Ovary (tissue), 3 donors: ENCODE data around the gene TXNDC17.
"Not testable (repeated sequence)": the region's sequence is repeated elsewhere in the genome, so short reads cannot be mapped to it uniquely, and the experiment has no call there.

Experiments
- EP300 ChIP-seq: sonication (generic); formaldehyde crosslinking; IDR thresholded peaks from one replicate; pipeline ENCODE4 v1.6.1; 2017; ENCODE audit warnings: antibody characterized with exemption
- POLR2A ChIP-seq: fragments of 450-650 bp; IDR thresholded peaks from one replicate; pipeline ENCODE4 v1.6.1; 2017; ENCODE audit warnings: antibody characterized with exemption, mild to moderate bottlenecking, moderate library complexity
- TF ChIP-seq, protein P1 (sequence below), 3 donors: fragments of 450-650 bp in 2 of 3; fragments of 200-600 bp in 1 of 3; IDR thresholded peaks; one replicate each; pipeline versions ENCODE4 v1.5.1 to v1.8.0; 2016 to 2022; ENCODE audit warnings: antibody characterized with exemption in 3 of 3, mild to moderate bottlenecking in 1 of 3
- donor health status: DM: no; HTN: no; CAD: no.

DNA sequence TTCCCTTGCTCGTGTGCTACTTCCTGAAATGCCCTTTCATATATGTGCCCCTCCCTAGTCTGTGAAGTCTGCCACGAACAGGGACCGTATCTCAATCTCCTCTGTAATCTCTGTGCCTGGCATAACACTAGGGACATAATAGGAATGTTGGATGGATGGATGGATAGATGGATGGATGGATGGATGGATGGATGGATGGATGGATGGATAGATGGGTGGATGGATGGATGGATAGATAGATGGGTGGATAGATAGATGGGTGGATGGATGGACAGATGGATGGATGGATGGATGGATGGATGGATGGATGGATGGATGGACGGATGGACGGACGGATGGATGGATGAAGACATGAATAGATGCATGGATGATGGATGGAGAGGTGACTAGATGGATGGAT, 51.1 kb downstream of the TXNDC17 start:
- TF ChIP-seq POLR2A, EP300: not testable (repeated sequence)
- TF ChIP-seq, protein P1, sequence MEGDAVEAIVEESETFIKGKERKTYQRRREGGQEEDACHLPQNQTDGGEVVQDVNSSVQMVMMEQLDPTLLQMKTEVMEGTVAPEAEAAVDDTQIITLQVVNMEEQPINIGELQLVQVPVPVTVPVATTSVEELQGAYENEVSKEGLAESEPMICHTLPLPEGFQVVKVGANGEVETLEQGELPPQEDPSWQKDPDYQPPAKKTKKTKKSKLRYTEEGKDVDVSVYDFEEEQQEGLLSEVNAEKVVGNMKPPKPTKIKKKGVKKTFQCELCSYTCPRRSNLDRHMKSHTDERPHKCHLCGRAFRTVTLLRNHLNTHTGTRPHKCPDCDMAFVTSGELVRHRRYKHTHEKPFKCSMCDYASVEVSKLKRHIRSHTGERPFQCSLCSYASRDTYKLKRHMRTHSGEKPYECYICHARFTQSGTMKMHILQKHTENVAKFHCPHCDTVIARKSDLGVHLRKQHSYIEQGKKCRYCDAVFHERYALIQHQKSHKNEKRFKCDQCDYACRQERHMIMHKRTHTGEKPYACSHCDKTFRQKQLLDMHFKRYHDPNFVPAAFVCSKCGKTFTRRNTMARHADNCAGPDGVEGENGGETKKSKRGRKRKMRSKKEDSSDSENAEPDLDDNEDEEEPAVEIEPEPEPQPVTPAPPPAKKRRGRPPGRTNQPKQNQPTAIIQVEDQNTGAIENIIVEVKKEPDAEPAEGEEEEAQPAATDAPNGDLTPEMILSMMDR (IDR thresholded peaks at IDR 0.05), result not testable (repeated sequence)
